Activated naive CD8-positive, alpha-beta T cell treated with anti-CD3 and anti-CD28 coated beads, Interleukin-2, amount 50 U/mL, for 24 hours (primary cell): Measurements from ENCODE around the gene TPCN1.

Source experiments
- ATAC-seq: fragments of 150-1000 bp; cut with Tn5 transposase; one replicate; pipeline ENCODE4 v1.10.0; 2021
- DNase-seq: peaks from one replicate; pipeline ENCODE4 v3.0.0; 2021
- H3K27ac Mint-ChIP-seq: one replicate; pipeline ENCODE4 v1.8.0; 2021; ENCODE audit warnings: mild to moderate bottlenecking, mixed read lengths
- H3K27me3 Mint-ChIP-seq: one replicate; pipeline ENCODE4 v1.8.0; 2021; ENCODE audit warnings: mixed read lengths
- H3K36me3 Mint-ChIP-seq: one replicate; pipeline ENCODE4 v1.8.0; 2021; ENCODE audit warnings: low read depth, mixed read lengths
- H3K4me1 Mint-ChIP-seq: one replicate; pipeline ENCODE4 v1.8.0; 2021; ENCODE audit warnings: mixed read lengths
- H3K4me3 Mint-ChIP-seq: one replicate; pipeline ENCODE4 v1.8.0; 2021; ENCODE audit warnings: mild to moderate bottlenecking, moderate library complexity, mixed read lengths
- H3K9me3 Mint-ChIP-seq: one replicate; pipeline ENCODE4 v1.8.0; 2021; ENCODE audit warnings: mixed read lengths

The TPCN1 gene

DNA sequence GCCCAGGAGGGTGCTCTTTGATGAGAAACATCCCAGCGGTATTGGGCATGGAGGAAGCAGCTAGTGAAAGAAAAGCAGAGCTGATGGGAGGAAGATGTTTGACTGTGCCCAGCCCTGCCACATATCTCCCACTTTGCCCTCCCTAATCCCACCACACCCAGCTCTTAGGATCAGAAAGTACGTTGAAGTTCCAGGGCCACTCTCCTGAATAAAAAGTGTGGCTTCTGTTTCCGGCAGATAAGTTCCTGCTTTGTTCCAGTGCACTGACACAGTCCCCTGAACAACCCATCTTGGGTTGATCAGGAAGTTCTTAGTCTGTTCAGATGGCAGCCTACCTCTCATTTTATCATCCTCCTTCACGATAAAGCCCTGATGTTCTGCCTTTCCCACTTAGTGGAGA, 16.5 kb downstream of the TPCN1 start:
- Mint-ChIP-seq H3K27ac (no peak overlapping the region), H3K36me3 (peaks cover 26% of the 10 kb centered on the region), H3K4me1 (peaks cover 36% of the 10 kb centered on the region), H3K27me3 (no peaks in the 10 kb centered on the region), H3K4me3 (no peak overlapping the region), H3K9me3 (no peaks in the 10 kb centered on the region)
- ATAC-seq (no peak), DNase-seq (no peak)

DNA sequence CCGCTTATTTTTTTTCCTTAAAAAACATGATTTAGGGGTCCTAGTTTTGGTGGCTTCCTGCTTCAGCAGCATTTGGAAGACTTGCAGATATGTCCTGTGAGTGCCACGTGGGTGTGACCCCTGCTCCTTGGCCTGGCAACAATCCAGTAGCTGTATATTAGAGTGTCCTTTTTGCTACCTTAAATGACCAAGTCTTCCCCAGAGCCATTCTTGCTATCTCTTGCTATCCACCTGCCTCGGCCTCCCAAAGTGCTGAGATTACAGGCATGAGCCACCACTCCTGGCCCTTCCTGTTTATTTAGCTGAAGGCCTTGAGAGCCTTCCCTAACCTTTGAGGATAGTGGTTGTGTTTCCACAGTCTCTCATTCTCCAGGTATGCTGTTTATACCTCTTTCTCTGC, 17.0 kb downstream of the TPCN1 start:
- H3K4me3 Mint-ChIP-seq, result no peak overlapping the region
- ATAC-seq (no peak), DNase-seq (no peak)
- no peak overlapping the region for H3K27ac Mint-ChIP-seq
- peaks cover 23% of the 10 kb centered on the region for H3K36me3 Mint-ChIP-seq
- no peaks in the 10 kb centered on the region for H3K27me3 Mint-ChIP-seq
- H3K9me3 Mint-ChIP-seq, result no peaks in the 10 kb centered on the region
- peaks cover 31% of the 10 kb centered on the region for H3K4me1 Mint-ChIP-seq

DNA sequence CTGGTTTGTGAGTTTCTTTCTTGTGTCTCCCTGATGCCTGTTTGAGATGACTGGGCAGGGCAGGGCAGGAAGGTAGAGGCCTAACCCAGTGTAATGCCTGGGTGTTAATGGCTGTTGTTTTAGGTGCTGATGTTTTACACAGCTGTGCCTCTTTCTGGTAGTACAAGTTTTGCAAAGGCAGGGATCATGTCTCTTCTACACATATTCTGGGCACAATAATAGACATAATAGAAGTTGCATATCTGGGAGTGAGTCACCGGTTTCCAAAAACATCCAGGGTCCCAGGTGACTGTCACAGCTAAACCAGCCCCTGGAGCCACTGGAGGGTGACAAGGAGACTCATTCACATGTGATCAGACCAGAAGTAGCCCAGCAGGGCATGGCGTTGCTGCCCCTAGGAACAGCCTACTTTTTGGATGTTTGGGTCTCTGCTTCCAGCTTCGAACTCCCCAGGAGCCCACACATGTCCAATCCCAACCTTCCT, 18.1 kb downstream of the TPCN1 start:
- Mint-ChIP-seq H3K4me3 (no peak overlapping the region), H3K4me1 (peaks cover 24% of the 10 kb centered on the region), H3K36me3 (peaks cover 14% of the 10 kb centered on the region), H3K27ac (no peak overlapping the region), H3K9me3 (no peaks in the 10 kb centered on the region), H3K27me3 (no peaks in the 10 kb centered on the region)
- no peak for DNase-seq
- no peak for ATAC-seq

DNA sequence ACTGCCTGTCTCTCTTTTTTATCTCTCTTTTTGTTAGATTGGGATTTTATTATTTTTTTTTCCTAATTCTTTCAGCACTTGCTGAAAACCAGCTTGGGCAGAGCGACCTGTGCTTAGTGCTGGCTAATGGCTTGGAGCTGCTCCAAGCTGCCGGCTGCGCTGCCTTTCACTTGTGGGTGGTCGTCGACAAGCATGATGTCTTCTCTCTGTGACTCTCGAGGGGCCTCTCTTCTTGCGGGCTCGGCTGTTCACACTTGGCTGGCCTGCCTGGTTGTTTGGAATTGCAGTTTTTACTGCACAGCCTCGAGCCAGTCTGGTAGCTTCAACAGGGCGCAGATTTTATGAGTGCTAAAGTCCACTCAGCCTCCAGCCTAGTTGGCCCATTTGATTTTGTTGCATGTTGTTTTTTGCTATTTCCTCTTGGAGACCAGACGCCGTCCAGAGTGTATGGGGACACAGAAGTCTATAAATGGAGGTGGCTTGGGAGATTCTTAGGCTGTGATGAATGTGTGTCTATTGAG, 18.6 kb downstream of the TPCN1 start:
- no peak for ATAC-seq
- Mint-ChIP-seq H3K9me3 (no peaks in the 10 kb centered on the region), H3K27me3 (no peaks in the 10 kb centered on the region), H3K4me1 (peaks cover 22% of the 10 kb centered on the region), H3K4me3 (no peak overlapping the region), H3K27ac (no peak overlapping the region), H3K36me3 (peaks cover 17% of the 10 kb centered on the region)
- DNase-seq, result no peak

DNA sequence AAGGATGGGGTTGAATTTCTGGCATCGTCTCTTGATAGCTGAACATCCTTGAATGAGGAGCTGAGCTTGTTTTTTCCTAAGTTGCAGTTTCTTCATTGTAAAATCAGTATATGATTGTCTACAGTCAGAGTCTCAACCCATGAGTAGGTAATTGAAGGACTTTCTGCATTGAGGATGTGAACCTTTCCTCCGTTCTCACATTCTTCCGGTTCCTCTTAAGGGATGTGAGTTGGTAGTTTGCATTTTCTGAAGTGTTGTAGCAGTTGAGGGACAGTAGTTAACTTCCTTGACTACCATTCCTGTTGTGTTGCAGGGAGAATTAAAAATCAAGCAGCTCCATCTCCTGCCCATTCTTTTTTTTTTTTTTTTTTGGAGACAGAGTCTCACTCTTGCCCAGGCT, 19.1 kb downstream of the TPCN1 start:
- Mint-ChIP-seq H3K4me3 (no peak overlapping the region), H3K4me1 (peaks cover 18% of the 10 kb centered on the region), H3K9me3 (no peaks in the 10 kb centered on the region), H3K36me3 (peaks cover 19% of the 10 kb centered on the region), H3K27me3 (no peaks in the 10 kb centered on the region), H3K27ac (no peak overlapping the region)
- no peak for DNase-seq
- no peak for ATAC-seq

DNA sequence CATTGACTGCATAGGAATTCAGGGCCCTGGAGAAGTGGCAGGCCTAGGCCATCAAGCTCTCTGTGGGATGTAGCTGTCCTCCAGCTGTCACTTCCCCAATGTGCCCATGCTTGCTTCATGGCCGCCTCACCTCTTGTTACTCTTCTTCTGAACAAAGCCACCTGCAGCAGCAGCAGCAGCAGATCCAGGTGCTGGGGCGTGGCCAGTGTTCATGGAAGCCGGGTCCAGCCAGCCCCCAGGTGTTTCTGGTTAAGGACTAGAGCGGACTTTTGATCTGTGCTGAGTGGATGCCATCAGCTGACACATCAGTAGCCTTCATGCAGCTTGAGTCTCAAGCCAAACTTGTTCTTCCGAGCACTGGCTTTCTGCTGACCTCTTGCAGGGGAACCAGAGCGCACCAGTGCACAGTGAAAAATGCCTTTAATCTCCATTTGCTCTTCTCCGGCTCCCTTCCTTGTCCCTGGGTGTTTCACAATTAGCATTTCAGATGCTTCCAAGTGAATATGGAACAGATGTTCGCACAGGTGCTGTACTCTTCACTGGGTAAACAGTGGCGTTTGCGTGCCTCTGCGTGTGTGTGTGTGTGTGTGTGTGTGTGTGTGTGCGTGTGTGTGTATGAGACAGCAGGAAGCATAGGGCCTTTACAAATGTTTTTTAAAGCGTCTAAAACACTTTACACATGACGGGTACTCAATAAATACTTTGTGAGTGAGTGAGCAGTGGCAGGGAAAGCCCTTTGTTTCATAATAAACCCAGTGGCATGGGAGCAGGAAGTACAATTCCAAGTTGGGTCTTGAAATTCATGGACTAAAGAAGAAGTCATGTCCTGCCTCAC, 20.1 kb downstream of the TPCN1 start:
- peaks cover 20% of the 10 kb centered on the region for H3K36me3 Mint-ChIP-seq
- peaks cover 14% of the 10 kb centered on the region for H3K4me1 Mint-ChIP-seq
- DNase-seq (no peak), ATAC-seq (no peak)
- H3K4me3 Mint-ChIP-seq, result no peak overlapping the region
- H3K9me3 Mint-ChIP-seq, result no peaks in the 10 kb centered on the region
- no peak overlapping the region for H3K27ac Mint-ChIP-seq
- no peaks in the 10 kb centered on the region for H3K27me3 Mint-ChIP-seq

DNA sequence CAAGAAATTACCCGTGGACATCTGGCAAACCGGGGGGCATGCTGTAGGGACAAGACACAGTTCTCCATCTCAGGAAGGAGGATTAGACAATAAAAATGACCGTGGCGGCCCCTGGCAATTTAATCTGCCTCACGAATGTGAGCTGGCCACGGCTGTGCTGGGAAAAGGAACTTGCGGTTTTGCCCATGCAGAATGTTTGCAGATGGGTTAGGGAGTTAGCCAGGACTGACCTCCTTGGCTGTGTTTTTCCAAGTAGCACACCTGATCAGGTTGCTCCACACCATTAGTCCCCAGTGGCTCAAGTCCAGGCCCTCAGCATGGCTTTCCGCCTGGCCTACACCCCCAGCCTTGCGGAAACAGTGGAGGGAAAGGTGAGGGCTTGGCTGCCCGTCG, 20.8 kb downstream of the TPCN1 start:
- DNase-seq, result no peak
- Mint-ChIP-seq H3K27ac (no peak overlapping the region), H3K27me3 (no peaks in the 10 kb centered on the region)

DNA sequence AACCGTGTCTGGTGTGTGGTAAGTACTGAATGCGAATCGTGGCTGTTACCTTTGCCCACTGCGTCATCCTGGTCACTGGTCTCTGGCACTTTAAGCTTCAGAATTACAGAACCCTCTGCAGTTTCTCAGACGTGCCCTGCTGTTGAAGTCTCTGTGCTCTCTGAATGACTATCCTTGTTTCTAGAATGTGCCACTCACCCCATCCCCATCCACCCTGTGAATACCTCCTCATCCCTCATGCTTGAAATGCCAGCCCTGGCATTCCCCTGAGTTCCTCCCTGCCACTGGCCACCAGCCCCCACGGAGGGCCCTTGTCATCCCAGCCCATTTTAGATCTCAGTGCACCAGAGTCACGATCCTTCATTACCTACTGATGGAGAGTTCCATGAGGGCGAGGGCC, 21.3 kb downstream of the TPCN1 start:
- ATAC-seq, result no peak
- Mint-ChIP-seq H3K4me3 (no peak overlapping the region), H3K27me3 (no peaks in the 10 kb centered on the region), H3K36me3 (peaks cover 21% of the 10 kb centered on the region), H3K27ac (no peak overlapping the region), H3K9me3 (no peaks in the 10 kb centered on the region), H3K4me1 (peaks cover 12% of the 10 kb centered on the region)
- DNase-seq, result no peak

More for the DNA sequence above, 20.8 kb downstream of the TPCN1 start:
- H3K4me3 Mint-ChIP-seq, result no peak overlapping the region
- no peak for ATAC-seq
- no peaks in the 10 kb centered on the region for H3K9me3 Mint-ChIP-seq
- peaks cover 21% of the 10 kb centered on the region for H3K36me3 Mint-ChIP-seq
- H3K4me1 Mint-ChIP-seq, result peaks cover 13% of the 10 kb centered on the region

DNA sequence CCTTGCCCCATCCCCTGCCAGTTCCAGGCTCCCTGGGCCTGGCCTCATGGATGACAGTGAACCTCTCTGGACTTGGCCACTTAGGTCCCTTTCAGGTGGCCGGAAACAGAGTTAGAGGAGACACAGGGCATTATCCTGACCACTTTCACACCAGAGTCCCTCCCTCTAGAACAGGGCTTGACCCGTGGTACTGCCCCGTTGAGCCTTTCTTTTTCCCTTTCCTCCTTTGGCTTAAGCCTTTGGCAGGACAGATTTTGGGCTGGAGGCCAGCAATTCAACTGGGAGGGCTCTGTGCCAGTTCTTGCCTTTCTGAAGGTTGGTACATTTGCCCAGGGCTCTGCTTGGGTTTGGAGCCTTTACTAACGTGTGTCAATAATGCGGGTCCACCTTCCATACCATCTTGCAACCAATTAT, 22.8 kb downstream of the TPCN1 start:
- Mint-ChIP-seq H3K36me3 (peaks cover 25% of the 10 kb centered on the region), H3K4me3 (no peak overlapping the region), H3K9me3 (no peaks in the 10 kb centered on the region), H3K27ac (no peak overlapping the region), H3K27me3 (no peaks in the 10 kb centered on the region), H3K4me1 (peaks cover 9% of the 10 kb centered on the region)
- DNase-seq (no peak), ATAC-seq (no peak)

DNA sequence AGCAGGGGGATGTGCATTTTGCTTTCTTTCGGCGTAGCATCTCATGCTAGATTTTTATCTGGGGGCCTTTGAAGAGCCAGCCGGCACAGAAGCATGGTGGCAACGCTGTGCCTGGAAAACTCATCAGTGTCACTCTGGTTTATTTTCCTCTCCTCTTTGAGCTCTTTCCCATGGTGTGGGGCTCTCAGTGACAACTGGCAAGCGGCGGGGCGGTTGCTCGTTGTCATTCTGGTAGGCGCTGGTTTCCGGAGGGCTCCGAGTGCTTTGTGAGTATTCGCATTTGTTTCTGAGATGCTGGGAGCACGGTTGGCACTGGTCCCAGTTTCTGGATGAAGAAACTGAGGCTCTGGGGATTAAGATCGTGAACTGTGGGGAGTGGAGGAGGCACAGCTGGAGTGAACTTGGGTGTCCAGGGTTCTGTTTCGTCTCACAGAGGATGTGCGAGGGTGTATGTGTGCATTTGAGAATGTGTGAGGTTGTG, 23.3 kb downstream of the TPCN1 start:
- Mint-ChIP-seq H3K9me3 (no peaks in the 10 kb centered on the region), H3K4me3 (no peak overlapping the region), H3K27ac (no peak overlapping the region), H3K36me3 (peaks cover 25% of the 10 kb centered on the region), H3K4me1 (peaks cover 6% of the 10 kb centered on the region), H3K27me3 (no peaks in the 10 kb centered on the region)
- DNase-seq, result no peak
- ATAC-seq, result no peak

DNA sequence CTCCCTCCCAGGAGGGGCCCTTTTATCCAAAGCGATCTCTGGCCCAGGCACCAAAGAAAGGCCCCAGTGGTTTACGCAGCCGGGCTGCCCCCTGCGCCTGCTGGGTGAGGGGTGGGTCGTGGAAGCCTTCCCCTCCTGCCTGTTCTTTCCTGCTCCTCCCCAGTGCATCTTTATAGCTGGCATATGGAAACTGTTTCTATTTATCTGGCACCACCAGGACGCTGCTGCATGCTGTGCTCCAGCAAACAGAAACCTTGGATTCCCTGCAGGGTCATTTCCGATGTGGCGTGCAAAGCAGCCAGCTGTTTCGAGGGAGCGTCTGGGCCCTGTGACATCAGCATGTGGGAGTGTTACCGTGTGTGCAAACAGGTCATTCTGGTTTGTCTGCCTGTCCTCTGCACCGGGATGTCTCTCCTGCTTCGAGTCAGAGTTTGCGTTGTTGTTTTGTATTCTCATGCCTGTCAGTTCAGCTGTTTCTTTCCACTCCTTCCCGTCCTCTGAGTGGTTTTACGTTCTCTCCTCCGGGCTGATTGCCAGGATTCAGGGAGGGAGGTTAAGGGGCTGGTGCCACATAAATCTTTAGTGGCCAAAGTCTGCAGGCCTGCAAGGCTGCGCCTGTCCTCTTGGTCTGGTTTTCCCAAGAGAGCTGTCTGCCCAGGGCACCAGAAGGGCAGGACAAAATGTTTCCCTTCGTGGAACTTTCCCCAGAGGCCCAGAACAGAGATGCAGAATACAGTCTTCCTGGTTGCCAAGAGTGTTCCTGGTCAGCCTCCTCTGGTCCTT, 24.6 kb downstream of the TPCN1 start:
- no peak overlapping the region for H3K27ac Mint-ChIP-seq
- H3K36me3 Mint-ChIP-seq, result peaks cover 18% of the 10 kb centered on the region

DNA sequence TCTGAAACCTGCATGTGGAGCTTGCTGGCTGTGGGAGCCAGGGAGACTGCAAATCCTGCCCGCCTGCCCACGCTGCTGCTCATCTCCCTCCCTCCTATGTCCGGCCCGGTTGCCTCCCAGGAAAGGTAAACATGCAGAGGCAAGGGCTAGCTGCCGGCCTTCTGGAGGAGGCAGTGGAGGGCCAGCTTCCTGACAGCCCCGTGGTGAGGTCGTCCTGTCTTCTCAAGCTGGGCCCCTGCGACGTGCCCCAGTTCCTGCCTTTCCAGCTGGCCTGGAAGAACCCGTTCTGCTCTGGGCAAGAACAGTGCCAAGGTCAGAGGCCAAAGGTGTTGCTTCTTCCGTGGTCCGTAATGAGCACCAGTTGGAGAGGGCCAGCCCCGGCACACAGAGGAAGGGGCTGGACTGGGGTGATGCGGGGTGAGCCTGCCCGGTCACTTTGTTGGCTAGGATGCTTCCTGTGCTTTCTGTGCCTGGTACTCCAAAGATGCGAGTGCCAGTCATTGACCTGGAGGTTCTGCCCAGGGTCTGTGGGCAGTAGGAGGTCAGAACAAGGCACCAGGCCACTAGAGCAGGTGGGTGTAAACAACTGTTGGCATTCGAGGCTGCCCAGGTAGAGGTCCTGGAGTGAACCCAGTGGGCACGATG, 25.3 kb downstream of the TPCN1 start:
- Mint-ChIP-seq H3K9me3 (no peaks in the 10 kb centered on the region), H3K27ac (no peak overlapping the region), H3K36me3 (peaks cover 23% of the 10 kb centered on the region), H3K4me1 (peaks cover 1% of the 10 kb centered on the region), H3K27me3 (no peaks in the 10 kb centered on the region), H3K4me3 (no peak overlapping the region)
- ATAC-seq (no peak), DNase-seq (no peak)

More for the DNA sequence above, 24.6 kb downstream of the TPCN1 start:
- ATAC-seq (no peak), DNase-seq (no peak)
- no peaks in the 10 kb centered on the region for H3K9me3 Mint-ChIP-seq
- peaks cover 1% of the 10 kb centered on the region for H3K4me1 Mint-ChIP-seq
- H3K4me3 Mint-ChIP-seq, result no peak overlapping the region
- H3K27me3 Mint-ChIP-seq, result no peaks in the 10 kb centered on the region

DNA sequence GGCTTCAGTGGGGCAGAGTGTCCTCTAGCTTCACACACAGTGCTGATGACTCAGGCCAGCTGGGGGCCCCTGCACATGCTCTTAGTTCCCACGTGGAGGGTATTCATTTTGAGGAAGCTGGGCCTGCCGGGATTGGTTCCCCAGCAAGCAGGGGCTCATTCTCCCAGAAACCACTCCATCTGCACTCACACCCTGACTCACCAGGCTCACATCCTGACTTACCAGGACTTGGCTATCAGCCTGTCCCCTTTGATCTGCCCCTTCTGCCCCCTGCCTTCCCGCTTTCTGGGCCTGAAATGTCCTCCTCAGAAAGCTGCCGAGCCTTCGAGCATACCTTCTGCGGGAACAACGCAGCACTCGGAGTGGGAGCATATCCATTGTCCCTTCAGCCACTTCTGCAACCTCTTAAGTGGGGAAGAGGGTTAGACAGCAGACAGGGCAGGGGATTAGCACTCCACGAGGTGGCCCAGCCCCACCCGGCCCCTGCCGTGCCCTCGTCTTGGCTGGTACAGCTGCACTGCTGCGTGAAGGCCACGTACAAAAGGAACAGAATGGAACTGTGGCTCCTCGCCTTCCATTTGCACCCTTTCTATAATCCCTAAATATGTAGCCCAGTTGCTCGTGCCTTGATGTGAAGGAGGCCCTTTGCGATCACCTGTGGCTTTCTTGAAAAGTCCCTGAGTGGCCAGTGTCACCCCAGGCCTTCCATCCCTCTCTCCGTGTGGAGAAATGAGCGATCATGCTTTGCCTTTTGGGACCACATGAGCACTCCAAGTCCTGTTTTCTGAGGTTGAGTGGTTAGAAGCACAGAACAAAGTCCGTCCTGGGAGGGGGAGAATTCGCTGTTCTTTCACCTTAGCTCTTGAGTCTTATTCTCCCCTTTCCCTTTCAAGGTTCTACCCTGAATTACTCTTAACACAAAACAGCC, 26.1 kb downstream of the TPCN1 start:
- Mint-ChIP-seq H3K27me3 (no peaks in the 10 kb centered on the region), H3K4me1 (peaks cover 1% of the 10 kb centered on the region), H3K4me3 (no peak overlapping the region), H3K9me3 (no peaks in the 10 kb centered on the region), H3K27ac (no peak overlapping the region), H3K36me3 (peaks cover 30% of the 10 kb centered on the region)
- ATAC-seq (no peak), DNase-seq (no peak)
